OCI-LY1 (cell line): Measurements from ENCODE around the gene WDR83.

ENCODE experiments used
- H2AFZ ChIP-seq: fragments of 200-600 bp; sonication (generic), shearing (Covaris generic); 2 replicates; pipeline ENCODE4 v1.6.0; 2014; ENCODE audit warnings: antibody characterized with exemption, mild to moderate bottlenecking, low read length
- H3F3A ChIP-seq: fragments of 200-600 bp; sonication (generic), shearing (Covaris generic); 2 replicates; pipeline ENCODE4 v1.6.0; 2014; ENCODE audit warnings: mild to moderate bottlenecking, antibody characterized with exemption, low read length, moderate library complexity; ENCODE audit not compliant: insufficient read depth
- H3K27ac ChIP-seq: fragments of 200-600 bp; sonication (generic); 2 replicates; pipeline ENCODE4 v1.5.1; 2014; ENCODE audit warnings: low read length, mixed run types, mild to moderate bottlenecking, low read depth; ENCODE audit not compliant: poor library complexity, severe bottlenecking
- H3K27me3 ChIP-seq: fragments of 200-600 bp; sonication (generic); 2 replicates; pipeline ENCODE4 v1.6.0; 2014; ENCODE audit warnings: antibody characterized with exemption, mild to moderate bottlenecking, low read length, moderate library complexity; ENCODE audit not compliant: insufficient read depth
- H3K36me3 ChIP-seq: fragments of 200-600 bp; sonication (generic); 2 replicates; pipeline ENCODE4 v1.6.1; 2014; ENCODE audit warnings: mild to moderate bottlenecking, antibody characterized with exemption, low read length, moderate library complexity, mixed read lengths; ENCODE audit not compliant: insufficient read depth
- H3K4me1 ChIP-seq: fragments of 200-600 bp; sonication (generic); 2 replicates; pipeline ENCODE4 v1.5.1; 2014; ENCODE audit warnings: mild to moderate bottlenecking, low read length, moderate library complexity; ENCODE audit not compliant: insufficient read depth, severe bottlenecking
- H3K4me2 ChIP-seq: fragments of 200-600 bp; sonication (generic), shearing (Covaris generic); 2 replicates; pipeline ENCODE4 v1.6.1; 2014; ENCODE audit warnings: low read length
- H3K4me3 ChIP-seq: fragments of 200-600 bp; sonication (generic); 2 replicates; pipeline ENCODE4 v1.5.1; 2014; ENCODE audit warnings: low read length, low read depth, mild to moderate bottlenecking, mixed read lengths; ENCODE audit not compliant: poor library complexity, severe bottlenecking
- H3K79me2 ChIP-seq: fragments of 200-600 bp; shearing (Covaris generic); 2 replicates; pipeline ENCODE4 v1.6.1; 2016; ENCODE audit warnings: mixed run types, low read length, mixed read lengths; ENCODE audit not compliant: insufficient read depth
- H3K9ac ChIP-seq: fragments of 200-600 bp; sonication (generic), shearing (Covaris generic); 2 replicates; pipeline ENCODE4 v1.6.1; 2014; ENCODE audit warnings: mild to moderate bottlenecking, low read length, mixed read lengths
- H3K9me2 ChIP-seq: fragments of 200-600 bp; sonication (generic), shearing (Covaris generic); 2 replicates; pipeline ENCODE4 v1.6.1; 2014; ENCODE audit warnings: low read depth, mild to moderate bottlenecking, low read length, mixed read lengths
- H3K9me3 ChIP-seq: fragments of 200-600 bp; shearing (Covaris generic); 2 replicates; pipeline ENCODE4 v1.6.1; 2014; ENCODE audit warnings: low read length, mixed read lengths
- H4K20me1 ChIP-seq: fragments of 200-600 bp; sonication (generic), shearing (Covaris generic); 2 replicates; pipeline ENCODE4 v1.6.0; 2016; ENCODE audit warnings: mild to moderate bottlenecking, low read length; ENCODE audit not compliant: insufficient read depth
- EZH2 ChIP-seq: fragments of 200-600 bp; sonication (generic), shearing (Covaris generic); IDR thresholded peaks from 2 replicates; pipeline ENCODE4 v1.8.0; 2017; ENCODE audit warnings: borderline replicate concordance, mixed run types, mild to moderate bottlenecking, antibody characterized with exemption, low read length, moderate library complexity, mixed read lengths
- TF ChIP-seq, protein P1 (sequence below): fragments of 200-600 bp; sonication (generic), shearing (Covaris generic); IDR thresholded peaks from 2 replicates; pipeline ENCODE4 v1.5.1; 2017; ENCODE audit warnings: mild to moderate bottlenecking, antibody characterized with exemption, low read length, moderate library complexity, mixed read lengths

Gene WDR83

DNA sequence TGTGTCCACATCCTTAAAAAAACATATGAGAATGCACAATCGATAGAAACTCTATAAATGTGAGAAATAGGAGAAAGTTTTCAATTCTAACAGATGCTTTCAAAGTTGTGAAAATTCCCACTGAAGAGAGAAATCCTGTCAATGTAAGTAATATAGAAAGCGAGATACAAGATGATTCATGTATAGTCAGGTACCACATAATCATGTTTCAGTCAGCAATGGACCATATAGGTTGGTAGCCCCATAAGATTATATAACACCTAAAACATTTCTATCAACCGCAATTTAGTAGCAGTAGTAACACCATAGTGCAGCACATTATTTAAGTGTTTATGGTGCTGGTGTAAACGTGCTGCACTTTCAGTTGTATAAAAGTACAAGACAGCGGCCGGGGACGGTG, 37.4 kb upstream of the WDR83 start:
- no peak overlapping the region for H3K27ac ChIP-seq
- TF ChIP-seq, protein P1, sequence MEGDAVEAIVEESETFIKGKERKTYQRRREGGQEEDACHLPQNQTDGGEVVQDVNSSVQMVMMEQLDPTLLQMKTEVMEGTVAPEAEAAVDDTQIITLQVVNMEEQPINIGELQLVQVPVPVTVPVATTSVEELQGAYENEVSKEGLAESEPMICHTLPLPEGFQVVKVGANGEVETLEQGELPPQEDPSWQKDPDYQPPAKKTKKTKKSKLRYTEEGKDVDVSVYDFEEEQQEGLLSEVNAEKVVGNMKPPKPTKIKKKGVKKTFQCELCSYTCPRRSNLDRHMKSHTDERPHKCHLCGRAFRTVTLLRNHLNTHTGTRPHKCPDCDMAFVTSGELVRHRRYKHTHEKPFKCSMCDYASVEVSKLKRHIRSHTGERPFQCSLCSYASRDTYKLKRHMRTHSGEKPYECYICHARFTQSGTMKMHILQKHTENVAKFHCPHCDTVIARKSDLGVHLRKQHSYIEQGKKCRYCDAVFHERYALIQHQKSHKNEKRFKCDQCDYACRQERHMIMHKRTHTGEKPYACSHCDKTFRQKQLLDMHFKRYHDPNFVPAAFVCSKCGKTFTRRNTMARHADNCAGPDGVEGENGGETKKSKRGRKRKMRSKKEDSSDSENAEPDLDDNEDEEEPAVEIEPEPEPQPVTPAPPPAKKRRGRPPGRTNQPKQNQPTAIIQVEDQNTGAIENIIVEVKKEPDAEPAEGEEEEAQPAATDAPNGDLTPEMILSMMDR, result no peak
- TF ChIP-seq EZH2, result no peak
- peaks cover 74% of the 10 kb centered on the region for H3K36me3 ChIP-seq
- no peak overlapping the region for H3K4me2 ChIP-seq
- no peaks in the 10 kb centered on the region for H3K27me3 ChIP-seq
- no peak overlapping the region for H3K4me3 ChIP-seq
- H3K9me2 ChIP-seq, result no peaks in the 10 kb centered on the region
- H3K4me1 ChIP-seq, result no peaks in the 10 kb centered on the region
- H3K9me3 ChIP-seq, result peaks cover 23% of the 10 kb centered on the region
- no peak overlapping the region for H2AFZ ChIP-seq
- H3K9ac ChIP-seq, result no peak overlapping the region
- H4K20me1 ChIP-seq, result no peaks in the 10 kb centered on the region
- no peaks in the 10 kb centered on the region for H3F3A ChIP-seq
- H3K79me2 ChIP-seq, result no peaks in the 10 kb centered on the region

DNA sequence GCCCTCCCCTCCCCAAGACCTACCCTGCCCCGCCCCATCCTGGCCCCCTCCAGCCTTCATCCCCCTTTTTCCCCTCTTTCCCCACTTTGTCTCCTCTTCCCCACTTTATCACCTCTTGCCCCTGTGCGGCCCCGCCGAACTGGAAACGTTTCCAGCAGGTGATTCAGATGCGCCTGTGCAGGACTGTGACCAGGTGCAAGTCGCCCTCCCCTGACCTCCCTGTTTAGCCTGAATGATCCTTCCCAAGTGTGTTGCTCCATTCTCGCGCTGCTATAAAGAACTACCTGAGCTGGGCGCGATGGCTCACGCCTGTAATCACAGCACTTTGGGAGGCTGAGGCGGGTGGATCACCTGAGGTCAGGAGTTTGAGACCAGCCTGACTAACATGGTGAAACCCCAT, 30.0 kb upstream of the WDR83 start:
- H3F3A ChIP-seq, result no peaks in the 10 kb centered on the region
- H3K27ac ChIP-seq, result no peak overlapping the region

DNA sequence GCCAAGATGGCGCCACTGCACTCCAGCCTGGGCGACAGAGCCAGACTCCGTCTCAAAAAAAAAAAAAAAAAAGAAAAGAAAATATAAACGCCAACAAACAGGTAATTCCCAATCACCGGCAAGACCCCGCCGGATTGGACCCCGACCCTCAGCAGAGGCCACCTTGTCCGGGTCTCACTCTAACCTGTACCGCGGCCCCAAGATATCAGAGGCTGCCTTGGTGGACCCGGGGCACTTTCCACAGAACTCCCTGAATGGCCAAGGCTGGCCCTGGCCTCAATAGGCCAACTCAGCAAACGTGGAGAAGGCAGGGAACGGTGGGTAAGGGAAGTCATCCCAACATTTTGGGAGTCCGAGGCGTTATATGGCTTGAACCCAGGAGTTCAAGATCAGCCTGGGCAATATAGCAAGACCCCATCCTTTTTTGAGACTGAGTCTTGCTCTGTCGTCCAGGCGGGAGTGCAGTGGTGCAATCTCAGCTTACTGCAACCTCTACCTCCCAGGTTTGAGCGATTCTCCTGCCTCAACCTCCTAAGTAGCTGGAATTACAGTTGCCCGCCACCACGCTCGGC, 27.9 kb upstream of the WDR83 start:
- TF ChIP-seq, protein P1, result no peak
- no peak for TF ChIP-seq EZH2
- no peaks in the 10 kb centered on the region for H4K20me1 ChIP-seq
- H3K79me2 ChIP-seq, result no peaks in the 10 kb centered on the region
- no peaks in the 10 kb centered on the region for H3K9me3 ChIP-seq
- no peaks in the 10 kb centered on the region for H3K9me2 ChIP-seq
- no peaks in the 10 kb centered on the region for H3F3A ChIP-seq
- H3K27ac ChIP-seq, result no peak overlapping the region
- no peak overlapping the region for H2AFZ ChIP-seq
- no peak overlapping the region for H3K9ac ChIP-seq
- no peaks in the 10 kb centered on the region for H3K27me3 ChIP-seq
- no peaks in the 10 kb centered on the region for H3K36me3 ChIP-seq
- no peak overlapping the region for H3K4me2 ChIP-seq
- H3K4me3 ChIP-seq, result no peak overlapping the region
- peaks cover 8% of the 10 kb centered on the region for H3K4me1 ChIP-seq

More for the DNA sequence above, 30.0 kb upstream of the WDR83 start:
- peaks cover 8% of the 10 kb centered on the region for H3K4me1 ChIP-seq
- H3K27me3 ChIP-seq, result no peaks in the 10 kb centered on the region
- H3K36me3 ChIP-seq, result peaks cover 8% of the 10 kb centered on the region
- H3K4me2 ChIP-seq, result no peak overlapping the region
- no peak overlapping the region for H3K4me3 ChIP-seq
- no peak for TF ChIP-seq EZH2
- TF ChIP-seq, protein P1, result no peak
- H3K9me3 ChIP-seq, result no peaks in the 10 kb centered on the region
- no peaks in the 10 kb centered on the region for H3K9me2 ChIP-seq
- H3K79me2 ChIP-seq, result no peaks in the 10 kb centered on the region
- no peak overlapping the region for H2AFZ ChIP-seq
- H3K9ac ChIP-seq, result no peak overlapping the region
- H4K20me1 ChIP-seq, result no peaks in the 10 kb centered on the region
